ENCODE data around the gene NFU1.

The NFU1 gene

DNA sequence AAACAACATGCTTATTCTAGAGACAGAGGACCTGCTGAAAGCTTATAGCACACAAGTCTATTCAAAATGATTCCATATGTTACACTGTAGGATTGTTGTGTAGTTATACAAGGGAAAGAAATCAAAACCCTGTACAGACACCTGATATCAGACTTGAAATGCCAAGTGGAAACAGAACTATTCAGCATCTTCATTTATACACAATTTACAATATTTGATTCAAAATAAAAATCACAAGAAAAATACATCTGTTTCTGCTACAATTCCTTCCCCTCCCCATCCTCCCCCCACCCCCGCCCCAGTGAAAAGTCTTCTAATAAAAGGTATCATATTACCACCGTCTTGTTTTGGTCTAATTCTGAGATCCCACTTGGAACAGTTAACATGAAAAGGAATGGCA, 37.5 kb upstream of the NFU1 start:
- in situ Hi-C loops (cut with HindIII; ENCODE audit: low sequenced_read_pairs) = no loop called here
- TF ChIP-seq, protein P1, sequence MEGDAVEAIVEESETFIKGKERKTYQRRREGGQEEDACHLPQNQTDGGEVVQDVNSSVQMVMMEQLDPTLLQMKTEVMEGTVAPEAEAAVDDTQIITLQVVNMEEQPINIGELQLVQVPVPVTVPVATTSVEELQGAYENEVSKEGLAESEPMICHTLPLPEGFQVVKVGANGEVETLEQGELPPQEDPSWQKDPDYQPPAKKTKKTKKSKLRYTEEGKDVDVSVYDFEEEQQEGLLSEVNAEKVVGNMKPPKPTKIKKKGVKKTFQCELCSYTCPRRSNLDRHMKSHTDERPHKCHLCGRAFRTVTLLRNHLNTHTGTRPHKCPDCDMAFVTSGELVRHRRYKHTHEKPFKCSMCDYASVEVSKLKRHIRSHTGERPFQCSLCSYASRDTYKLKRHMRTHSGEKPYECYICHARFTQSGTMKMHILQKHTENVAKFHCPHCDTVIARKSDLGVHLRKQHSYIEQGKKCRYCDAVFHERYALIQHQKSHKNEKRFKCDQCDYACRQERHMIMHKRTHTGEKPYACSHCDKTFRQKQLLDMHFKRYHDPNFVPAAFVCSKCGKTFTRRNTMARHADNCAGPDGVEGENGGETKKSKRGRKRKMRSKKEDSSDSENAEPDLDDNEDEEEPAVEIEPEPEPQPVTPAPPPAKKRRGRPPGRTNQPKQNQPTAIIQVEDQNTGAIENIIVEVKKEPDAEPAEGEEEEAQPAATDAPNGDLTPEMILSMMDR (IDR thresholded peaks at IDR 0.05; ENCODE audit: low read depth, low read length, missing control alignments) = no peak
- DNase-seq (ENCODE audit: low read depth) = no peak
- H3K4me3 ChIP-seq (ENCODE audit: low read depth, low read length) = no peak overlapping the region

DNA sequence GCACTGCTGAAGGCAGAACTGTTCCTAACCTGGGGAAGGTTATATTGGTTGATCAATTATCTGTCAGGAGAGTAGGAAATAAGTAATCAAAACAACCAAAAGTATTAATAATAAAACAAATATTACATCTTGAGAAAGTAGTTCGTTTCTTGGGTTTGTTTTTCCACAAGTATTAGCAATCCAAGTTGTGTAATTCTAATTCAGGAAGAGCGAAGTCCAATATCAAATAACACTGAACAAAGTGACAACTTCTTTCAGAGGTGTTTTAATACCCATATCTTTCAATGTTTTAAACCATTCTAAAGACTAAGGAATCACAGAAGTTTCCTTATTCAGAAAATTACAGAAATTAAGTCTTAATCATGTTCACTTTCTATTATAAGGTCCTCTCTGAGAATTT, 34.6 kb upstream of the NFU1 start:
- TF ChIP-seq, protein P1 (IDR thresholded peaks at IDR 0.05; ENCODE audit: low read depth, low read length, missing control alignments) = no peak
- in situ Hi-C loops (cut with HindIII; ENCODE audit: low sequenced_read_pairs) = no loop called here
- no peak for DNase-seq (ENCODE audit: low read depth)
- no peak overlapping the region for H3K4me3 ChIP-seq (ENCODE audit: low read depth, low read length)

DNA sequence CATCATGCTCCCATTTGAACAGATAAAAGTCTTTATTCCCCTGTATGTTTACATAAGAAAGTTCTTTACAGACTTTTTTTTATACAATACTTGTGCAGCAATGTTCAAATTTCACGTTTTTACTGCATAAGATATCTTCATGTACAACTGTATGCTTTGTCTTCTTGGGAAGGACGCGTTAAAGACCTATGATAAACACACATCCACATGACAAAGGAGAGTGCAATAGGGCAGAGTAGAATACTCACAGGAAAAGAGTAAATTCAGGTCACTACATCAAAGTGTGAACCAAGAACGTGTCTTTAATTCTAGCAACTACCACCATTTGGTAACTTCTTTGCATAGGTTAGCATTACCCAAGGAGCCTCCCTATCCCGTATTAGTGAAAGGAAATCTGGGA, 33.7 kb upstream of the NFU1 start:
- H3K4me3 ChIP-seq (ENCODE audit: low read depth, low read length) = no peak overlapping the region
- TF ChIP-seq, protein P1 (IDR thresholded peaks at IDR 0.05; ENCODE audit: low read depth, low read length, missing control alignments) = no peak
- DNase-seq (ENCODE audit: low read depth) = no peak
- in situ Hi-C loops (cut with HindIII; ENCODE audit: low sequenced_read_pairs) = no loop called here

- TF ChIP-seq, protein P1 (IDR thresholded peaks at IDR 0.05; ENCODE audit: low read depth, low read length, missing control alignments) = no peak
- DNase-seq (ENCODE audit: low read depth) = no peak
- in situ Hi-C loops (cut with HindIII; ENCODE audit: low sequenced_read_pairs) = no loop called here
These were observed 32.5 kb upstream of the NFU1 start for GRCh38 chr2:69469784-69470183.

GRCh38 chr2:69469375-69469774, 32.1 kb upstream of the NFU1 start:
- TF ChIP-seq, protein P1 (IDR thresholded peaks at IDR 0.05; ENCODE audit: low read depth, low read length, missing control alignments) = no peak
- H3K4me3 ChIP-seq (ENCODE audit: low read depth, low read length) = no peak overlapping the region
- in situ Hi-C loops (cut with HindIII; ENCODE audit: low sequenced_read_pairs) = no loop called here
- DNase-seq (ENCODE audit: low read depth) = no peak

More at GRCh38 chr2:69469784-69470183, 32.5 kb upstream of the NFU1 start:
- no peak overlapping the region for H3K4me3 ChIP-seq (ENCODE audit: low read depth, low read length)

- DNase-seq (ENCODE audit: low read depth) = no peak
- no peak overlapping the region for H3K4me3 ChIP-seq (ENCODE audit: low read depth, low read length)
- TF ChIP-seq, protein P1 (IDR thresholded peaks at IDR 0.05; ENCODE audit: low read depth, low read length, missing control alignments) = no peak
- in situ Hi-C loops (cut with HindIII; ENCODE audit: low sequenced_read_pairs) = no loop called here
These were observed 29.5 kb upstream of the NFU1 start for GRCh38 chr2:69466728-69467127.

All from astrocyte of the cerebellum (primary cell).